Fibroblast of the aortic adventitia (primary cell): ENCODE measurements around the gene CSTPP1. TPM values are rescaled to one million over a fixed set of nuclear protein-coding genes. Genes with fewer than 3 reads are reported as not detected.

ENCODE experiments used
- DNase-seq: peaks from one replicate; pipeline ENCODE4 v3.0.0-alpha.2; 2010; ENCODE audit warnings: low read depth
- H3K4me3 ChIP-seq: 2 replicates; pipeline ENCODE4 v1.5.1; 2011; ENCODE audit warnings: low read depth, mild to moderate bottlenecking, control low read depth, low read length, moderate library complexity
- total RNA-seq: library from RNA; depleted of rRNA; stranded (reverse); fragments of >200 nt; gene quantifications from 2 replicates; pipeline ENCODE4 v1.2.3, GENCODE V29; 2012; ENCODE audit warnings: low replicate concordance
- TF ChIP-seq, protein P1 (sequence below): IDR thresholded peaks from 2 replicates; pipeline ENCODE4 v1.5.1; 2011; ENCODE audit warnings: mild to moderate bottlenecking, low read length, control low read depth, inconsistent platforms; ENCODE audit not compliant: insufficient read depth

The CSTPP1 gene
- total RNA-seq, 1 donor: 34.9 TPM

DNA sequence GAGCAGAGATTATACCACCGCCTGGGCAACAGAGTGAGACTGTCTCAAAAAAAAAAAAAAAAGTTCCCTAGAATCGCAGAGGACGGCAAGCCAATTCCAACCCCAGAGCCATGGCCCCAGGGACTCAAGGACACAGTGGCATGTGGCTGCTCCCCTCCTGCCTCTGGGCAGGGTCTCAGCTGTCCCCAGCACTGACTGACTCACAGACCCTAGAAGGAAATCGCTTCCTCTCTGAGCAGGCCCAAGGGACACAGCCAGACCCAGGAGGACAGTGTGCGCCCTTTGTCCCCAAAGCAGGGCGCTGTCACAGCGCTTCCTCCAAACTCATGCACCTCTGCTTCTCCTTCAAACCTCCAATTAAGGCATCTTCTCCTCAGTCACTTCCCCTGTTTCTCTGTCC, 247.4 kb downstream of the CSTPP1 start:
- TF ChIP-seq, protein P1, sequence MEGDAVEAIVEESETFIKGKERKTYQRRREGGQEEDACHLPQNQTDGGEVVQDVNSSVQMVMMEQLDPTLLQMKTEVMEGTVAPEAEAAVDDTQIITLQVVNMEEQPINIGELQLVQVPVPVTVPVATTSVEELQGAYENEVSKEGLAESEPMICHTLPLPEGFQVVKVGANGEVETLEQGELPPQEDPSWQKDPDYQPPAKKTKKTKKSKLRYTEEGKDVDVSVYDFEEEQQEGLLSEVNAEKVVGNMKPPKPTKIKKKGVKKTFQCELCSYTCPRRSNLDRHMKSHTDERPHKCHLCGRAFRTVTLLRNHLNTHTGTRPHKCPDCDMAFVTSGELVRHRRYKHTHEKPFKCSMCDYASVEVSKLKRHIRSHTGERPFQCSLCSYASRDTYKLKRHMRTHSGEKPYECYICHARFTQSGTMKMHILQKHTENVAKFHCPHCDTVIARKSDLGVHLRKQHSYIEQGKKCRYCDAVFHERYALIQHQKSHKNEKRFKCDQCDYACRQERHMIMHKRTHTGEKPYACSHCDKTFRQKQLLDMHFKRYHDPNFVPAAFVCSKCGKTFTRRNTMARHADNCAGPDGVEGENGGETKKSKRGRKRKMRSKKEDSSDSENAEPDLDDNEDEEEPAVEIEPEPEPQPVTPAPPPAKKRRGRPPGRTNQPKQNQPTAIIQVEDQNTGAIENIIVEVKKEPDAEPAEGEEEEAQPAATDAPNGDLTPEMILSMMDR: no peak
- H3K4me3 ChIP-seq: no peak overlapping the region
- no peak for DNase-seq

GRCh38 chr11:47184711-47185304, 248.2 kb downstream of the CSTPP1 start:
- peak overlapping the region; percentile 65 for H3K4me3 ChIP-seq
- TF ChIP-seq, protein P1: no peak
- DNase-seq: no peak

GRCh38 chr11:47185305-47186075, 248.9 kb downstream of the CSTPP1 start:
- H3K4me3 ChIP-seq: peak overlapping the region; percentile 65
- DNase-seq: no peak
- TF ChIP-seq, protein P1: no peak

- TF ChIP-seq, protein P1: peak; percentile 0
- peak within 1 kb of the TSS; percentile 65 for H3K4me3 ChIP-seq
- DNase-seq: no peak
Measured at GRCh38 chr11:47186076-47186699, 249.6 kb downstream of the CSTPP1 start, which contains the start of gene PACSIN3. Gene PACSIN3, minus strand, starts transcription at chr11:47186434. Its CDS starts 3,707 bp downstream, at chr11:47182727.

GRCh38 chr11:47186700-47187695, 250.4 kb downstream of the CSTPP1 start:
- peak; percentile 60 for DNase-seq
- H3K4me3 ChIP-seq: peak overlapping the region; percentile 57
- TF ChIP-seq, protein P1: peak; percentile 0

- H3K4me3 ChIP-seq: no peak overlapping the region
- DNase-seq: no peak
- TF ChIP-seq, protein P1: no peak
Measured at GRCh38 chr11:47187723-47188122, 251.2 kb downstream of the CSTPP1 start.
